PC-9 (cell line): Measurements from ENCODE around the gene CDKN1B.

ENCODE experiments used
- CTCF ChIP-seq: fragments of 200-600 bp; sonication (generic); conservative IDR thresholded peaks from 2 replicates; pipeline ENCODE4 v1.6.1; 2017; ENCODE audit warnings: mixed run types, antibody characterized with exemption, mild to moderate bottlenecking, moderate library complexity
- EZH2 ChIP-seq: fragments of 200-600 bp; sonication (generic); IDR thresholded peaks from 2 replicates; pipeline ENCODE4 v1.8.0; 2017; ENCODE audit warnings: antibody characterized with exemption, low read depth

GRCh38 chr12:12701457-12701856 is 15.7 kb upstream of the CDKN1B start:
- TF ChIP-seq CTCF (no peak), EZH2 (no peak)
